Stimulated activated CD8-positive, alpha-beta memory T cell treated with anti-CD3 and anti-CD28 coated beads, Interleukin-4, amount 100 ng/mL, for 4 hours (primary cell): ENCODE results near the gene SPHK1.
A peak's percentile ranks its signal among the peaks of the same experiment; 100 is the strongest.

Source experiments
- DNase-seq, 2 donors: peaks; one replicate each; pipeline ENCODE4 v3.0.0-alpha.2; 2020; ENCODE audit warnings: low read depth in 2 of 2, low spot score in 1 of 2

The SPHK1 gene

GRCh38 chr17:76360461-76360860 is 23.9 kb upstream of the SPHK1 start:
- no peak for DNase-seq

GRCh38 chr17:76363107-76363842 is 21.1 kb upstream of the SPHK1 start:
- no peak for DNase-seq

- no peak for DNase-seq
Observed at GRCh38 chr17:76365256-76365903, 19.0 kb upstream of the SPHK1 start.

- no peak for DNase-seq
Observed at GRCh38 chr17:76366247-76366646, 18.2 kb upstream of the SPHK1 start.

GRCh38 chr17:76367642-76368041 is 16.8 kb upstream of the SPHK1 start:
- DNase-seq: no peak

GRCh38 chr17:76368545-76368944 is 15.9 kb upstream of the SPHK1 start:
- DNase-seq: no peak

GRCh38 chr17:76369379-76369778 is 15.0 kb upstream of the SPHK1 start:
- no peak for DNase-seq

GRCh38 chr17:76369804-76370203 is 14.6 kb upstream of the SPHK1 start:
- DNase-seq: no peak

- DNase-seq: no peak
Observed at GRCh38 chr17:76370261-76370993, 14.0 kb upstream of the SPHK1 start.

- no peak for DNase-seq
Observed at GRCh38 chr17:76371656-76372628, 12.5 kb upstream of the SPHK1 start.

- no peak for DNase-seq
Observed at GRCh38 chr17:76376318-76377133, 7.9 kb upstream of the SPHK1 start.

GRCh38 chr17:76378548-76379274 is 5.7 kb upstream of the SPHK1 start:
- DNase-seq: no peak

GRCh38 chr17:76379275-76379641 is 5.2 kb upstream of the SPHK1 start:
- no peak for DNase-seq

- no peak for DNase-seq
Observed at GRCh38 chr17:76379646-76380376, 4.6 kb upstream of the SPHK1 start.

- no peak for DNase-seq
Observed at GRCh38 chr17:76381633-76382350, 2.6 kb upstream of the SPHK1 start.

GRCh38 chr17:76382351-76382802 is 2.0 kb upstream of the SPHK1 start:
- DNase-seq: no peak

GRCh38 chr17:76382803-76383545 is 1.4 kb upstream of the SPHK1 start:
- DNase-seq: peak in 1 of 2 donors; percentile 29
